Measurements from ENCODE around the gene DDX54. TPM values are rescaled to one million over a fixed set of nuclear protein-coding genes. Genes with fewer than 3 reads are reported as not detected.

DDX54 gene
- total RNA-seq, 1 donor from 2014 or later, result 36.9 TPM

GRCh38 chr12:113203852-113204760 is 18.8 kb upstream of the DDX54 start:
- Histone ChIP-seq H3K9me3 (ENCODE audit: low read depth) (no peaks in the 10 kb centered on the region), H2AFZ (replicated peaks) (no peak overlapping the region), H3K9ac (no peak overlapping the region), H3K79me2 (ENCODE audit: low read depth) (no peaks in the 10 kb centered on the region), H3F3A (ENCODE audit: low read depth) (no peaks in the 10 kb centered on the region), H4K20me1 (ENCODE audit: low read depth) (no peaks in the 10 kb centered on the region), H3K36me3 (no peaks in the 10 kb centered on the region), H3K27me3 (no peaks in the 10 kb centered on the region), H3K4me1 (no peaks in the 10 kb centered on the region), H3K4me3 (no peak overlapping the region), H3K27ac (no peak overlapping the region), H3K4me2 (no peak overlapping the region)
- peaks cover 6% of the 10 kb centered on the region for H3K36me3 Mint-ChIP-seq
- peaks cover 17% of the 10 kb centered on the region for H3K4me1 Mint-ChIP-seq
- H3K27ac Mint-ChIP-seq, result no peak overlapping the region
- DNase-seq (ENCODE audit: low spot score), result no peak
- H3K4me3 Mint-ChIP-seq, result no peak overlapping the region
- peaks cover 13% of the 10 kb centered on the region for H3K27me3 Mint-ChIP-seq (ENCODE audit: insufficient read depth, low read depth)
- TF ChIP-seq EZH2phosphoT487 (IDR thresholded peaks at IDR 0.05), result no peak
- no peak for TF ChIP-seq EZH2 (IDR thresholded peaks at IDR 0.05)
- no peak for TF ChIP-seq CTCF (IDR thresholded peaks at IDR 0.05)
- H3K9me3 Mint-ChIP-seq, result peaks cover 3% of the 10 kb centered on the region

DNA sequence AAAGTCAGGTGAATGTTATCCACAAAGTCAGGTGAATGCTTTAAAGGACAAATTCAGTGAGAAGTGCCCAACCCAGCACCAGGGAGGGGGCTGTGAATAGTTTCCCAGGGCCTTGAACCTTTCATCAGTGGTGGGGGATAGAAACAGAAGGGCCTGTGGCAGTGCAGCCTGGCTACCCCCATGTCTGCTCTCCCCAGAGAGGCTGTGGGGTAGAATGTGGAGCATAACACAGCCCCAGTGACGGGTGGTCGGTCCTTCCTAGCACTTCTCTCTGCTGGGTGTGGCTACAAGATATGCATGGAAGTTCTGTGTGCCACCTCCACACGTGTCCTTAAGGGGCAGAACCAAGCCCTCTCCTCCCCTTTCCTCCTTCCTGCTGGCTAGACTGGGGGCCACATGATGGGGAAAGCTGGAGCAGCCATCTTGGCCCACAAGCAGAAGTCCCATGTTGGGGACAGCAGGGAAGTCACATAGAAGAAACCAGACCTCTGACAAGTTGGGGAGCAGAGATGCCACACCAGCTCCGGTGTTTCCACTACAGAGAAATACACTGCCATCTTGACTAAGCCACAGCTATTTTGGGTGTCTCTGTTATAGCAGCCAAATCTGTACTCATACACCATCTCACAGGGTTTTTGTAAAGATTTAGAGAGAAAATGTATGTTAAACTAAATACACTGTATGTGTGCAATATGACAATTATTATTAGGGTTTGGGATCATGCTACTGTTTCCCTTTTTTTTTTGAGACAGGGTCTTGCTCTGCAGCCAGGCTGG is 17.2 kb upstream of the DDX54 start:
- H3K4me3 ChIP-seq, result no peak overlapping the region
- no peak overlapping the region for H3K4me2 ChIP-seq
- DNase-seq (ENCODE audit: low spot score), result no peak
- H3K9me3 ChIP-seq (ENCODE audit: low read depth), result no peaks in the 10 kb centered on the region
- H3K9ac ChIP-seq, result no peak overlapping the region
- H3K36me3 ChIP-seq, result no peaks in the 10 kb centered on the region
- H3K27ac ChIP-seq, result no peak overlapping the region
- no peaks in the 10 kb centered on the region for H4K20me1 ChIP-seq (ENCODE audit: low read depth)
- H3K27me3 Mint-ChIP-seq (ENCODE audit: insufficient read depth, low read depth), result peaks cover 11% of the 10 kb centered on the region
- H3K27ac Mint-ChIP-seq, result no peak overlapping the region
- H2AFZ ChIP-seq (replicated peaks), result no peak overlapping the region
- H3K36me3 Mint-ChIP-seq, result no peaks in the 10 kb centered on the region
- H3K4me1 Mint-ChIP-seq, result peaks cover 8% of the 10 kb centered on the region
- TF ChIP-seq CTCF (IDR thresholded peaks at IDR 0.05) (no peak), EZH2 (IDR thresholded peaks at IDR 0.05) (no peak), EZH2phosphoT487 (IDR thresholded peaks at IDR 0.05) (no peak)
- H3F3A ChIP-seq (ENCODE audit: low read depth), result no peaks in the 10 kb centered on the region
- no peaks in the 10 kb centered on the region for H3K4me1 ChIP-seq
- H3K27me3 ChIP-seq, result no peaks in the 10 kb centered on the region
- peaks cover 3% of the 10 kb centered on the region for H3K9me3 Mint-ChIP-seq
- no peak overlapping the region for H3K4me3 Mint-ChIP-seq
- no peaks in the 10 kb centered on the region for H3K79me2 ChIP-seq (ENCODE audit: low read depth)

- no peaks in the 10 kb centered on the region for H3K9me3 ChIP-seq (ENCODE audit: low read depth)
- no peak overlapping the region for H3K4me2 ChIP-seq
- H3K4me3 ChIP-seq, result no peak overlapping the region
- no peaks in the 10 kb centered on the region for H3F3A ChIP-seq (ENCODE audit: low read depth)
- H4K20me1 ChIP-seq (ENCODE audit: low read depth), result no peaks in the 10 kb centered on the region
- no peaks in the 10 kb centered on the region for H3K79me2 ChIP-seq (ENCODE audit: low read depth)
- Mint-ChIP-seq H3K36me3 (no peaks in the 10 kb centered on the region), H3K27ac (peak overlapping the region; percentile 65), H3K27me3 (ENCODE audit: insufficient read depth, low read depth) (peaks cover 10% of the 10 kb centered on the region), H3K9me3 (peaks cover 3% of the 10 kb centered on the region), H3K4me1 (peaks cover 9% of the 10 kb centered on the region), H3K4me3 (no peak overlapping the region)
- H3K27me3 ChIP-seq, result no peaks in the 10 kb centered on the region
- H3K36me3 ChIP-seq, result no peaks in the 10 kb centered on the region
- H3K4me1 ChIP-seq, result no peaks in the 10 kb centered on the region
- no peak overlapping the region for H3K9ac ChIP-seq
- DNase-seq (ENCODE audit: low spot score), result no peak
- TF ChIP-seq CTCF (IDR thresholded peaks at IDR 0.05), result no peak
- H3K27ac ChIP-seq, result no peak overlapping the region
- no peak overlapping the region for H2AFZ ChIP-seq (replicated peaks)
Measured at GRCh38 chr12:113201187-113202177, 16.2 kb upstream of the DDX54 start.
